Immature natural killer cell (primary cell): ENCODE measurements around the gene SBK2. TPM values are rescaled to one million over a fixed set of nuclear protein-coding genes. Genes with fewer than 3 reads are reported as not detected.
"Not testable (repeated sequence)": the region's sequence is repeated elsewhere in the genome, so short reads cannot be mapped to it uniquely, and the experiment has no call there.

ENCODE experiments used
- DNase-seq, 3 donors: peaks; one replicate each; pipeline ENCODE4 v3.0.0; 2022; ENCODE audit warnings: mixed read lengths in 1 of 3
- H3K27ac Mint-ChIP-seq, 6 donors: one replicate each; pipeline ENCODE4 v1.8.0; 2020; ENCODE audit warnings: mixed read lengths in 6 of 6, mild to moderate bottlenecking in 5 of 6, inconsistent platforms in 4 of 6, moderate library complexity in 3 of 6
- H3K27me3 Mint-ChIP-seq, 3 donors: one replicate each; pipeline ENCODE4 v1.8.0; 2020 to 2021; ENCODE audit warnings: low read depth in 3 of 3, mild to moderate bottlenecking in 3 of 3, mixed read lengths in 3 of 3, moderate library complexity in 3 of 3, inconsistent platforms in 1 of 3
- H3K36me3 Mint-ChIP-seq, 3 donors: one replicate each; pipeline ENCODE4 v1.8.0; 2020; ENCODE audit warnings: mixed read lengths in 3 of 3, inconsistent platforms in 2 of 3, mild to moderate bottlenecking in 2 of 3
- H3K4me1 Mint-ChIP-seq, 2 donors: one replicate each; pipeline ENCODE4 v1.8.0; 2020; ENCODE audit warnings: inconsistent platforms in 2 of 2, mild to moderate bottlenecking in 2 of 2, mixed read lengths in 2 of 2, moderate library complexity in 1 of 2
- H3K4me3 Mint-ChIP-seq, 5 donors: one replicate each; pipeline ENCODE4 v1.8.0; 2020; ENCODE audit warnings: mild to moderate bottlenecking in 5 of 5, mixed read lengths in 5 of 5, inconsistent platforms in 3 of 5, moderate library complexity in 3 of 5
- H3K9me3 Mint-ChIP-seq, 6 donors: one replicate each; pipeline ENCODE4 v1.8.0; 2020; ENCODE audit warnings: mild to moderate bottlenecking in 6 of 6, mixed read lengths in 6 of 6, inconsistent platforms in 4 of 6, moderate library complexity in 3 of 6
- polyA plus RNA-seq, 3 donors: library from polyadenylated mRNA; unstranded; fragments of 300-500 nt; fragmentation: Illumina TruSeq; gene quantifications; one replicate each; pipeline ENCODE4 v1.2.3, GENCODE V29; 2021

Gene SBK2
- polyA plus RNA-seq, 3 donors from 2014 or later, result not detected

DNA sequence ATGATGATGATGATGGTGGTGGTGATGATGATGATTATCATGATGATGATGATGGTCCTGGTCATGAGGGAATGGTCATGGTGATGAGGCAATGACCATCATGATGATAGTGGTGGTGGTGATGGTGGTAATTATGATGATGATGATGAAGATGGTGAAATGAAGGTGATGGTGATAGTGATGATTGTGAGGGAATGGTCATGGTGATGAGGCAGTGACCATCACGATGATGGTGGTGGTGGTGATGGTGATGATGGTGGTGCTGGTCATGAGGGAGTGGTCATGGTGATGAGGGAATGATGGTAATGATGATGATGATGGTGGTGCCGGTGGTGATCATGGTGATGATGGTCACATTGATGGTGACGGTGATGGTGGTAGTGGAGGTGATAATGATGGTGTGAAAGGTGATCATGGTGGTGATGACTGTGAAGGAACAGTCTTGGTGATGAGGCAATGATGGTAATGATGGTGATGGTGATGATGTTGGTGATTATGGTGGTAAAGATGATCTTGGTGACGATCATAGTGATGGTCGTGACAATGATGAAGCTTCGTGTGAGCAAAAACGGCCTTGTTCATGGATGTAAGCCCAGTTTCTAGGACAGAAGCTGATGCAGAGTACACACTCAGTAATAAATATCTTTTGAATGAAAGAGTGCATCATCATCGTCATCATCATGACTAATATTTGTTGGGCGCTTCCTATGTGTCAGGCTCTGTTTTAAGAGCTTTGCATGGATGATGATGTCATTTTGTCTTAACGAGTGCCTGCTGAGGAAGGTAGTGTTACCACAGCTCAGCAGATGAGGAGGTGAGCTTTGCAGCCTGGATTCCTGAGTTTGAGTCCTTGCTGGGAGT lies 17.3 kb downstream of the SBK2 start:
- Mint-ChIP-seq H3K27me3 (peaks cover 0 to 3% (median 1%) of the 10 kb centered on the region in 3 donors), H3K36me3 (no peaks in the 10 kb centered on the region), H3K4me1 (peaks cover 3 to 5% of the 10 kb centered on the region in 2 donors), H3K27ac (no peak overlapping the region), H3K9me3 (no peaks in the 10 kb centered on the region), H3K4me3 (no peak overlapping the region)
- no peak for DNase-seq

DNA sequence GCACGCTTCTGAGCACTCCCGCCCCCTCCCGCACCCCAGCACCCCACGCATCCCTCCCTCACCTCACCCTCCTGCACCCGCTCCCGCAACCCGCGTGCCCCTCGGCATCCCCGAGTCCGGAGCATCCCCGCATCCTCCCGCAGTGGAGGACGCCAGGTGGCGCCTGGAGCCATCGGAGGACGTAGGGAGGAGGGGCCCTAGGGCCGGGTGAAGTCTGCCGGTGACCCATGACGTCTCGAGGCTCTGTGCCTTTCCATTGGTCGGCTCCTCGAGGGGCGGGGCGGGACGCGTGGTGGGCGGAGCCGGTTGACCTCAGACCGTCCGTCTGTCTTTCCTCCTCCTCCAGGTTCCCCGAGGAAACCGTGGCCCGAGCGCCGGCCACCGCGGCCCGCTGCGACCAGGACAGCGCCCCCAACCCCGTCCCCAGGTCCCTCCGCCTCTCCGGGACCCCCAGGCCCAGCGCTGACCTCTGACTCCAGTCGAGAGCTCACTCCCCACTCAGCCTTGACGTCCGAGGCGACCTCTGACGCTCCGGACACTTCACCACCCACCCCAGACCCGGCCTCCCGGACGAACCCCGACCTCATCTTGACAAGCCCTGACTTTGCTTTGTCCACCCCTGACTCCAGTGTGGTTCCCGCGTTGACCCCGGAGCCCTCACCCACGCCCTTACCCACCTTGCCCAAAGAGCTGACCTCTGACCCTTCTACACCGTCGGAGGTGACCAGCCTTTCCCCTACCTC lies 19.9 kb downstream of the SBK2 start:
- Mint-ChIP-seq H3K27ac (peak overlapping the region; percentile 68 to 93 (median 76)), H3K27me3 (peaks cover 0 to 1% (median 1%) of the 10 kb centered on the region in 3 donors), H3K9me3 (no peaks in the 10 kb centered on the region), H3K36me3 (no peaks in the 10 kb centered on the region), H3K4me1 (peaks cover 3 to 5% of the 10 kb centered on the region in 2 donors), H3K4me3 (peak overlapping the region; percentile 70 to 83 (median 73))
- peak; percentile 90 to 92 (median 92) for DNase-seq

- H3K27me3 Mint-ChIP-seq, result peaks cover 4 to 12% (median 6%) of the 10 kb centered on the region in 3 donors
- H3K27ac Mint-ChIP-seq, result no peak overlapping the region
- DNase-seq, result no peak
These were observed 28.8 kb downstream of the SBK2 start for GRCh38 chr19:55508120-55508519.

DNA sequence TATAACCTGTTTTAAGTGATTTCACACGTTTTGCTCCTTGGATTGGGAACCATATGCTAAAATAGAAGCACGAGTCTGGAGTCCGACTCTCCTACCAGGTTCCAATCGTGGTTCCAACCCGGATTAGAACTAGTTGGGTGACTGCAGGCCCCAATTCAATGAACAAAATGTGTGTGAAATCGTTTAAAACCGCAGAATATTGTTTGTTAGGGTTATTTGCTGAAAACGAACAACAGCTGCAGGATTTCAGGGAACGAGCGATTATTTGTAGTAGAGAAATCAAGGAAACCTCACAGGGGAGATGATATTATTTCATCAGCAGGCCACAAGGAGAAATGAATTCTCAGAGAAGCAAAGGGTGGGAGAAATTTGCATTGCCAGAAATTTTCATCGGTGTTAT lies 32.0 kb downstream of the SBK2 start:
- no peak overlapping the region for H3K27ac Mint-ChIP-seq

More at GRCh38 chr19:55508120-55508519, 28.8 kb downstream of the SBK2 start:
- Mint-ChIP-seq H3K9me3 (no peaks in the 10 kb centered on the region), H3K36me3 (peaks cover 0 to 2% (median 0%) of the 10 kb centered on the region in 3 donors), H3K4me1 (peaks cover 10 to 13% of the 10 kb centered on the region in 2 donors), H3K4me3 (no peak overlapping the region)

GRCh38 chr19:55504252-55504603 lies 32.7 kb downstream of the SBK2 start:
- peak overlapping the region in 2 of 6 donors; percentile 84 to 95 for H3K27ac Mint-ChIP-seq
- peaks cover 14 to 28% of the 10 kb centered on the region in 2 donors for H3K4me1 Mint-ChIP-seq
- peaks cover 0 to 7% (median 0%) of the 10 kb centered on the region in 3 donors for H3K36me3 Mint-ChIP-seq
- H3K27me3 Mint-ChIP-seq, result peaks cover 4 to 10% (median 8%) of the 10 kb centered on the region in 3 donors
- H3K9me3 Mint-ChIP-seq, result no peaks in the 10 kb centered on the region
- peak overlapping the region; percentile 87 to 90 (median 88) for H3K4me3 Mint-ChIP-seq
- no peak for DNase-seq

More for the DNA sequence above, 32.0 kb downstream of the SBK2 start:
- DNase-seq, result no peak
- no peak overlapping the region for H3K4me3 Mint-ChIP-seq
- no peaks in the 10 kb centered on the region for H3K9me3 Mint-ChIP-seq
- peaks cover 4 to 10% (median 8%) of the 10 kb centered on the region in 3 donors for H3K27me3 Mint-ChIP-seq
- H3K36me3 Mint-ChIP-seq, result peaks cover 0 to 4% (median 0%) of the 10 kb centered on the region in 3 donors
- peaks cover 14 to 28% of the 10 kb centered on the region in 2 donors for H3K4me1 Mint-ChIP-seq

GRCh38 chr19:55503502-55504251 lies 33.3 kb downstream of the SBK2 start:
- H3K36me3 Mint-ChIP-seq, result peaks cover 0 to 8% (median 0%) of the 10 kb centered on the region in 3 donors
- H3K27ac Mint-ChIP-seq, result peak overlapping the region; percentile 80 to 95 (median 88)
- DNase-seq, result peak; percentile 91 to 95 (median 93)
- peak overlapping the region; percentile 87 to 90 (median 88) for H3K4me3 Mint-ChIP-seq
- peaks cover 14 to 28% of the 10 kb centered on the region in 2 donors for H3K4me1 Mint-ChIP-seq
- H3K9me3 Mint-ChIP-seq, result no peaks in the 10 kb centered on the region
- H3K27me3 Mint-ChIP-seq, result peaks cover 4 to 10% (median 8%) of the 10 kb centered on the region in 3 donors

DNA sequence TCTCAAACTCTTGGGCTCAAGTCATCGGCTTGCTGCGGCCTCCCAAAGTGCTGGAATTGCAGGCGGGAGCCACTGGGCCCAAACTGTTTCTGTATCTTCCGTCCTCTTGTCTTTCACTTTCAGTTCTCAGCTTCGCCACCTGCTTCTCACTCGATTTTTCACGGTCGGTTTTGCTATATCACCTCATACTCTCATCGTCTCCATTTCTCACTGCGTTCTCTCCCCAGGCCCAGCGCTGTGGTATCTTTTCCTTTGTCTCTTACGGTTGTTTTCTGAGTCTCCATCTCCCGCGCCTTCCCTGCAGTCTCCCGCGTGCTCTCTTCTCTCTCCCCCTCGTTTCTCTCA lies 33.8 kb downstream of the SBK2 start:
- H3K4me1 Mint-ChIP-seq, result peaks cover 14 to 28% of the 10 kb centered on the region in 2 donors
- H3K9me3 Mint-ChIP-seq, result no peaks in the 10 kb centered on the region
- H3K4me3 Mint-ChIP-seq, result peak overlapping the region; percentile 87 to 90 (median 88)
- peak; percentile 29 to 46 (median 30) for DNase-seq
- peak overlapping the region; percentile 80 to 95 (median 88) for H3K27ac Mint-ChIP-seq
- peaks cover 0 to 8% (median 0%) of the 10 kb centered on the region in 3 donors for H3K36me3 Mint-ChIP-seq
- peaks cover 4 to 10% (median 8%) of the 10 kb centered on the region in 3 donors for H3K27me3 Mint-ChIP-seq

GRCh38 chr19:55502197-55502952 lies 34.6 kb downstream of the SBK2 start:
- peaks cover 0 to 8% (median 0%) of the 10 kb centered on the region in 3 donors for H3K36me3 Mint-ChIP-seq
- no peak for DNase-seq
- H3K27ac Mint-ChIP-seq, result peak overlapping the region in 3 of 6 donors; percentile 2 to 23 (median 17)
- no peaks in the 10 kb centered on the region for H3K9me3 Mint-ChIP-seq
- peaks cover 16 to 28% of the 10 kb centered on the region in 2 donors for H3K4me1 Mint-ChIP-seq
- H3K4me3 Mint-ChIP-seq, result peak overlapping the region in 4 of 5 donors; percentile 2 to 36 (median 26)
- peaks cover 4 to 10% (median 6%) of the 10 kb centered on the region in 3 donors for H3K27me3 Mint-ChIP-seq

GRCh38 chr19:55500368-55500952 lies 36.5 kb downstream of the SBK2 start:
- H3K4me3 Mint-ChIP-seq, result no peak overlapping the region
- H3K27me3 Mint-ChIP-seq, result peaks cover 2 to 10% (median 8%) of the 10 kb centered on the region in 3 donors
- H3K9me3 Mint-ChIP-seq, result no peaks in the 10 kb centered on the region
- H3K4me1 Mint-ChIP-seq, result peaks cover 16 to 28% of the 10 kb centered on the region in 2 donors
- no peak overlapping the region for H3K27ac Mint-ChIP-seq
- no peak for DNase-seq
- H3K36me3 Mint-ChIP-seq, result peaks cover 0 to 8% (median 0%) of the 10 kb centered on the region in 3 donors

- Mint-ChIP-seq H3K27ac (peak overlapping the region in 1 of 6 donors; percentile 5), H3K36me3 (peaks cover 0 to 8% (median 0%) of the 10 kb centered on the region in 3 donors), H3K9me3 (no peaks in the 10 kb centered on the region), H3K4me1 (peaks cover 8 to 18% of the 10 kb centered on the region in 2 donors), H3K27me3 (peaks cover 0 to 5% (median 4%) of the 10 kb centered on the region in 3 donors), H3K4me3 (no peak overlapping the region)
- no peak for DNase-seq
These were observed 38.6 kb downstream of the SBK2 start for GRCh38 chr19:55498246-55498840.

- H3K4me1 Mint-ChIP-seq, result peaks cover 3 to 12% of the 10 kb centered on the region in 2 donors
- no peak overlapping the region for H3K4me3 Mint-ChIP-seq
- no peak for DNase-seq
- H3K27me3 Mint-ChIP-seq, result peaks cover 0 to 4% (median 2%) of the 10 kb centered on the region in 3 donors
- peaks cover 0 to 4% (median 0%) of the 10 kb centered on the region in 3 donors for H3K36me3 Mint-ChIP-seq
- no peaks in the 10 kb centered on the region for H3K9me3 Mint-ChIP-seq
- H3K27ac Mint-ChIP-seq, result peak overlapping the region in 1 of 6 donors; percentile 77
These were observed 39.2 kb downstream of the SBK2 start for GRCh38 chr19:55497763-55498162.

DNA sequence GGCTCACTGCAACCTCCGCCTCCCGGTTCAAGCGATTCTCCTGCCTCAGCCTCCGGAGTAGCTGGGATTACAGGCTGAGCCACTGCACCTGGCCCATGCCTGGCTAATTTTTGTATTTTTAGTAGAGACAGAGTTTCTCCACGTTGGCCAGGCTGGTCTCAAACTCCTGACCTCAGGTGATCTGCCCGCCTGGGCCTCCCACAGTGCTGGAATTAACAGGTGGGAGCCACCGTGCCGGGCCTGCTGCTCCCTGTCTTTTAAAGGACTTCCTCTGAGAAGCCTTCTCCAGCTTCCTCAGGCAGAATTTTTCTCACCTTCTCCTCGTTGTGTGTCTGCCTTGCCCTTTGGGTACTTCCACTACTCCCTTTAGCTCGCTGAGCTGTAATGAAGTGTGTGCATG lies 40.1 kb downstream of the SBK2 start:
- not testable (repeated sequence) for H3K27ac Mint-ChIP-seq, DNase-seq, H3K9me3 Mint-ChIP-seq, H3K36me3 Mint-ChIP-seq, H3K4me3 Mint-ChIP-seq, H3K4me1 Mint-ChIP-seq, H3K27me3 Mint-ChIP-seq
